ENCODE data around the gene ATP10D.

The ATP10D gene

GRCh38 chr4:47462799-47463234 is 22.3 kb upstream of the ATP10D start:
- no peak overlapping the region for H3K14ac ChIP-seq (ENCODE audit: low read length)
- no peak overlapping the region for H2AK5ac ChIP-seq (ENCODE audit: low read depth, low read length)
- H3K27ac ChIP-seq (replicated peaks; ENCODE audit: low read length) = no peak overlapping the region
- no peak overlapping the region for H2BK120ac ChIP-seq (ENCODE audit: low read depth, low read length)
- H2BK15ac ChIP-seq (ENCODE audit: low read length) = no peak overlapping the region
- no peak overlapping the region for H2BK12ac ChIP-seq (ENCODE audit: low read length)
- H2AFZ ChIP-seq (ENCODE audit: low read length) = peak overlapping the region; percentile 98
- H3K9me3 ChIP-seq (replicated peaks in 1 of 2; ENCODE audit: control insufficient read depth in 2 of 2, insufficient read depth in 1 of 2, low read depth in 1 of 2, low read length in 2 of 2) = no peaks in the 10 kb centered on the region
- no peak overlapping the region for H4K91ac ChIP-seq (ENCODE audit: low read depth, low read length, poor library complexity)
- H3K4me2 ChIP-seq (ENCODE audit: insufficient read depth, low read length, poor library complexity, severe bottlenecking) = peak overlapping the region; percentile 63
- H3K9ac ChIP-seq (ENCODE audit: low read depth, low read length, poor library complexity) = peak overlapping the region; percentile 86
- H3K4me3 ChIP-seq (ENCODE audit: low read length in 2 of 2) = peak overlapping the region; percentile 77 to 97
- H3K79me1 ChIP-seq (ENCODE audit: low read depth, low read length) = no peaks in the 10 kb centered on the region
- no peak overlapping the region for H3K4ac ChIP-seq (ENCODE audit: low read length)
- no peak for DNase-seq (ENCODE audit: low spot score)
- peaks cover 0 to 13% (median 0%) of the 10 kb centered on the region in 3 experiments for H3K27me3 ChIP-seq (ENCODE audit: control insufficient read depth in 3 of 3, insufficient read depth in 3 of 3, low read depth in 1 of 3, low read length in 3 of 3)
- H3K4me1 ChIP-seq (ENCODE audit: control insufficient read depth in 2 of 2, insufficient read depth in 1 of 2, low read depth in 1 of 2, low read length in 2 of 2) = no peaks in the 10 kb centered on the region
- H3K18ac ChIP-seq (ENCODE audit: low read length) = no peak overlapping the region
- no peak overlapping the region for H2BK5ac ChIP-seq (ENCODE audit: low read length)
- H4K8ac ChIP-seq (ENCODE audit: low read depth, low read length) = no peak overlapping the region
- H3K36me3 ChIP-seq (replicated peaks in 1 of 2; ENCODE audit: control insufficient read depth in 2 of 2, insufficient read depth in 2 of 2, low read length in 2 of 2) = peaks cover 0 to 18% of the 10 kb centered on the region in 2 donors
- no peak overlapping the region for H3K23ac ChIP-seq (ENCODE audit: low read depth, low read length, poor library complexity)
- no CpG with 5 or more reads among the region's 6 CpGs for WGBS, 2 donors (ENCODE audit: extremely low coverage in 2 of 2, insufficient read length in 2 of 2, insufficient replicate concordance in 1 of 2)

- WGBS, 2 donors (ENCODE audit: extremely low coverage in 2 of 2, insufficient read length in 2 of 2, insufficient replicate concordance in 1 of 2) = no CpG with 5 or more reads among the region's 51 CpGs
- Histone ChIP-seq H3K79me1 (ENCODE audit: low read depth, low read length) (no peaks in the 10 kb centered on the region), H3K9me3 (replicated peaks in 1 of 2; ENCODE audit: control insufficient read depth in 2 of 2, insufficient read depth in 1 of 2, low read depth in 1 of 2, low read length in 2 of 2) (no peaks in the 10 kb centered on the region), H3K18ac (ENCODE audit: low read length) (peak within 1 kb of the TSS; percentile 89), H4K8ac (ENCODE audit: low read depth, low read length) (no peak within 1 kb of the TSS), H2AFZ (ENCODE audit: low read length) (peak within 1 kb of the TSS; percentile 98), H3K4me1 (ENCODE audit: control insufficient read depth in 2 of 2, insufficient read depth in 1 of 2, low read depth in 1 of 2, low read length in 2 of 2) (no peaks in the 10 kb centered on the region), H3K23ac (ENCODE audit: low read depth, low read length, poor library complexity) (peak within 1 kb of the TSS; percentile 58), H3K4ac (ENCODE audit: low read length) (no peak within 1 kb of the TSS), H3K27me3 (ENCODE audit: control insufficient read depth in 3 of 3, insufficient read depth in 3 of 3, low read depth in 1 of 3, low read length in 3 of 3) (peaks cover 0 to 13% (median 0%) of the 10 kb centered on the region in 3 experiments), H2BK15ac (ENCODE audit: low read length) (no peak within 1 kb of the TSS), H2BK5ac (ENCODE audit: low read length) (no peak within 1 kb of the TSS), H2BK12ac (ENCODE audit: low read length) (no peak within 1 kb of the TSS), H4K91ac (ENCODE audit: low read depth, low read length, poor library complexity) (no peak within 1 kb of the TSS), H2AK5ac (ENCODE audit: low read depth, low read length) (no peak within 1 kb of the TSS), H3K9ac (ENCODE audit: low read depth, low read length, poor library complexity) (peak within 1 kb of the TSS; percentile 86), H3K27ac (replicated peaks; ENCODE audit: low read length) (peak within 1 kb of the TSS; percentile 67), H3K4me3 (ENCODE audit: low read length in 2 of 2) (peak within 1 kb of the TSS; percentile 77 to 97), H3K36me3 (replicated peaks in 1 of 2; ENCODE audit: control insufficient read depth in 2 of 2, insufficient read depth in 2 of 2, low read length in 2 of 2) (peaks cover 0 to 17% of the 10 kb centered on the region in 2 donors), H3K4me2 (ENCODE audit: insufficient read depth, low read length, poor library complexity, severe bottlenecking) (peak within 1 kb of the TSS; percentile 68), H2BK120ac (ENCODE audit: low read depth, low read length) (no peak within 1 kb of the TSS), H3K14ac (ENCODE audit: low read length) (peak within 1 kb of the TSS; percentile 25)
- peak; percentile 92 for DNase-seq (ENCODE audit: low spot score)
Observed at GRCh38 chr4:47463235-47463956, 21.7 kb upstream of the ATP10D start, which contains the start of gene COMMD8. Gene COMMD8 (minus strand): TSS chr4:47463702. CDS start chr4:47463651, 51 bp downstream.

- Histone ChIP-seq H2AFZ (ENCODE audit: low read length) (no peak overlapping the region), H3K14ac (ENCODE audit: low read length) (no peak overlapping the region), H2BK120ac (ENCODE audit: low read depth, low read length) (no peak overlapping the region), H2BK12ac (ENCODE audit: low read length) (no peak overlapping the region), H3K4me1 (ENCODE audit: control insufficient read depth in 2 of 2, insufficient read depth in 1 of 2, low read depth in 1 of 2, low read length in 2 of 2) (no peaks in the 10 kb centered on the region), H3K23ac (ENCODE audit: low read depth, low read length, poor library complexity) (no peak overlapping the region), H2BK5ac (ENCODE audit: low read length) (no peak overlapping the region), H3K4ac (ENCODE audit: low read length) (no peak overlapping the region), H3K36me3 (replicated peaks in 1 of 2; ENCODE audit: control insufficient read depth in 2 of 2, insufficient read depth in 2 of 2, low read length in 2 of 2) (peaks cover 0 to under 1% of the 10 kb centered on the region in 2 donors), H3K4me3 (ENCODE audit: low read length in 2 of 2) (no peak overlapping the region), H4K91ac (ENCODE audit: low read depth, low read length, poor library complexity) (no peak overlapping the region), H3K9me3 (replicated peaks in 1 of 2; ENCODE audit: control insufficient read depth in 2 of 2, insufficient read depth in 1 of 2, low read depth in 1 of 2, low read length in 2 of 2) (no peaks in the 10 kb centered on the region), H3K9ac (ENCODE audit: low read depth, low read length, poor library complexity) (no peak overlapping the region), H3K4me2 (ENCODE audit: insufficient read depth, low read length, poor library complexity, severe bottlenecking) (no peak overlapping the region), H3K27me3 (ENCODE audit: control insufficient read depth in 3 of 3, insufficient read depth in 3 of 3, low read depth in 1 of 3, low read length in 3 of 3) (peaks cover 0 to 15% (median 0%) of the 10 kb centered on the region in 3 experiments), H4K8ac (ENCODE audit: low read depth, low read length) (no peak overlapping the region), H3K27ac (replicated peaks; ENCODE audit: low read length) (no peak overlapping the region), H3K79me1 (ENCODE audit: low read depth, low read length) (no peaks in the 10 kb centered on the region), H2AK5ac (ENCODE audit: low read depth, low read length) (no peak overlapping the region), H3K18ac (ENCODE audit: low read length) (no peak overlapping the region), H2BK15ac (ENCODE audit: low read length) (no peak overlapping the region)
- WGBS, 2 donors (ENCODE audit: extremely low coverage in 2 of 2, insufficient read length in 2 of 2, insufficient replicate concordance in 1 of 2) = no CpG with 5 or more reads among the region's 2 CpGs
- no peak for DNase-seq (ENCODE audit: low spot score)
Observed at GRCh38 chr4:47465004-47465403, 20.1 kb upstream of the ATP10D start.

- Histone ChIP-seq H3K4me1 (ENCODE audit: control insufficient read depth in 2 of 2, insufficient read depth in 1 of 2, low read depth in 1 of 2, low read length in 2 of 2) (no peaks in the 10 kb centered on the region), H2AFZ (ENCODE audit: low read length) (no peak overlapping the region), H3K79me1 (ENCODE audit: low read depth, low read length) (no peaks in the 10 kb centered on the region), H3K27ac (replicated peaks; ENCODE audit: low read length) (no peak overlapping the region), H3K18ac (ENCODE audit: low read length) (no peak overlapping the region), H2BK120ac (ENCODE audit: low read depth, low read length) (no peak overlapping the region), H3K4ac (ENCODE audit: low read length) (no peak overlapping the region), H3K23ac (ENCODE audit: low read depth, low read length, poor library complexity) (no peak overlapping the region), H3K4me2 (ENCODE audit: insufficient read depth, low read length, poor library complexity, severe bottlenecking) (no peak overlapping the region), H4K91ac (ENCODE audit: low read depth, low read length, poor library complexity) (no peak overlapping the region), H3K14ac (ENCODE audit: low read length) (no peak overlapping the region), H2BK5ac (ENCODE audit: low read length) (no peak overlapping the region), H2AK5ac (ENCODE audit: low read depth, low read length) (no peak overlapping the region), H3K27me3 (ENCODE audit: control insufficient read depth in 3 of 3, insufficient read depth in 3 of 3, low read depth in 1 of 3, low read length in 3 of 3) (peaks cover 0 to 16% (median 0%) of the 10 kb centered on the region in 3 experiments), H3K4me3 (ENCODE audit: low read length in 2 of 2) (no peak overlapping the region), H2BK12ac (ENCODE audit: low read length) (no peak overlapping the region), H4K8ac (ENCODE audit: low read depth, low read length) (no peak overlapping the region), H3K9me3 (replicated peaks in 1 of 2; ENCODE audit: control insufficient read depth in 2 of 2, insufficient read depth in 1 of 2, low read depth in 1 of 2, low read length in 2 of 2) (no peaks in the 10 kb centered on the region), H3K9ac (ENCODE audit: low read depth, low read length, poor library complexity) (no peak overlapping the region), H3K36me3 (replicated peaks in 1 of 2; ENCODE audit: control insufficient read depth in 2 of 2, insufficient read depth in 2 of 2, low read length in 2 of 2) (no peaks in the 10 kb centered on the region), H2BK15ac (ENCODE audit: low read length) (no peak overlapping the region)
- DNase-seq (ENCODE audit: low spot score) = no peak
- WGBS, 2 donors (ENCODE audit: extremely low coverage in 2 of 2, insufficient read length in 2 of 2, insufficient replicate concordance in 1 of 2) = no CpG with 5 or more reads among the region's 2 CpGs
Observed at GRCh38 chr4:47466056-47466785, 18.9 kb upstream of the ATP10D start.

Measured in neuronal stem cell (in vitro differentiated cells).